ENCODE results near the gene COPS8. TPM values are rescaled to one million over a fixed set of nuclear protein-coding genes. Genes with fewer than 3 reads are reported as not detected.
A peak's percentile ranks its signal among the peaks of the same experiment; 100 is the strongest.

Gene COPS8
- total RNA-seq, 2 experiments from 2014 or later: 51.5 to 54.2 TPM

GRCh38 chr2:237118561-237119155 lies 33.0 kb downstream of the COPS8 start:
- peaks cover 3% of the 10 kb centered on the region for H3K4me1 Mint-ChIP-seq (ENCODE audit: low read depth)
- ATAC-seq (no peak), DNase-seq (no peak)
- H3K36me3 Mint-ChIP-seq (ENCODE audit: low read depth): no peaks in the 10 kb centered on the region
- H3K27ac Mint-ChIP-seq: no peak overlapping the region
- H3K9me3 Mint-ChIP-seq: no peaks in the 10 kb centered on the region
- TF ChIP-seq CTCF (IDR thresholded peaks at IDR 0.05): no peak
- ChIA-PET CTCF (no interaction called here), POLR2A (interaction anchor here (0.7 kb wide), 1 partner anchor 706 kb away, joined by 4 read pairs; no protein-coding TSS in a partner anchor)
- H3K4me3 Mint-ChIP-seq: no peak overlapping the region
- no peaks in the 10 kb centered on the region for H3K27me3 Mint-ChIP-seq
- intact Hi-C loops (cut with micrococcal nuclease): no loop called here

GRCh38 chr2:237120916-237121315 lies 35.2 kb downstream of the COPS8 start:
- ChIA-PET CTCF (interaction anchor here (1.2 to 3.6 kb wide), 7 partner anchors 8 to 451 kb away, joined by 3 to 18 read pairs (median 6); partner anchors contain the start of gene COPS8), POLR2A (no interaction called here)
- no peaks in the 10 kb centered on the region for H3K9me3 Mint-ChIP-seq
- H3K27me3 Mint-ChIP-seq: peaks cover 2% of the 10 kb centered on the region
- no peak overlapping the region for H3K27ac Mint-ChIP-seq
- no peak overlapping the region for H3K4me3 Mint-ChIP-seq
- no peak for TF ChIP-seq CTCF (IDR thresholded peaks at IDR 0.05)
- DNase-seq: no peak
- no peaks in the 10 kb centered on the region for H3K36me3 Mint-ChIP-seq (ENCODE audit: low read depth)
- ATAC-seq: no peak
- H3K4me1 Mint-ChIP-seq (ENCODE audit: low read depth): peaks cover 3% of the 10 kb centered on the region
- intact Hi-C loops (cut with micrococcal nuclease): no loop called here

DNA sequence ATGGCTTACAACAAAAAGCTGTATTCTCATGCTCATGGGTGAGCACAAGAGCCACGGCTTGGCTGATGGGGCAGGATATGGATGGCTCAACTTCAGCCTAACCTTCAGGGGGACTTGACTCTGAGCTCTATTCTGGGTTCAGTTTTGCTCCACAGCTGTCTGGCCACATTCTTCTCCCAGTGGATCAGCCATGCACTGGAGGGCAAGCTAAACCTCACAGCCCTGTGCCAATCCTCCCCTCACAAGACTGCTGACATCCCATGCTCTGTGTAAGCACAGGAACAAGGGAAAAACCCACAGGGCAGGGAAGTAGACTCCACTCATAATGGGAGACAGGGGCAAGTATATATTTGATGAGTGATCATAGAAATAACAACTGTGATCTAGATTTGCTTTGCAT lies 35.6 kb downstream of the COPS8 start:
- POLR2A ChIA-PET: no interaction called here
- no peak for ATAC-seq
- CTCF ChIA-PET: interaction anchor here (0.7 to 3.6 kb wide), 14 partner anchors 8 to 451 kb away, joined by 3 to 18 read pairs (median 4); partner anchors contain the start of gene COPS8

GRCh38 chr2:237122214-237122666 lies 36.6 kb downstream of the COPS8 start:
- Mint-ChIP-seq H3K4me1 (ENCODE audit: low read depth) (peaks cover 3% of the 10 kb centered on the region), H3K9me3 (no peaks in the 10 kb centered on the region), H3K36me3 (ENCODE audit: low read depth) (no peaks in the 10 kb centered on the region), H3K27ac (peak overlapping the region; percentile 65), H3K27me3 (peaks cover 2% of the 10 kb centered on the region), H3K4me3 (no peak overlapping the region)
- ATAC-seq (peak; percentile 100), DNase-seq (peak; percentile 75)
- intact Hi-C loops (cut with micrococcal nuclease): no loop called here
- ChIA-PET POLR2A (no interaction called here), CTCF (interaction anchor here (0.7 to 3.6 kb wide), 24 partner anchors 9 to 450 kb away, joined by 3 to 18 read pairs (median 4); partner anchors contain the start of gene COPS8)
- TF ChIP-seq CTCF (IDR thresholded peaks at IDR 0.05): peak; percentile 68

More for the DNA sequence above, 35.6 kb downstream of the COPS8 start:
- H3K27me3 Mint-ChIP-seq: peaks cover 2% of the 10 kb centered on the region
- H3K9me3 Mint-ChIP-seq: no peaks in the 10 kb centered on the region
- no peaks in the 10 kb centered on the region for H3K36me3 Mint-ChIP-seq (ENCODE audit: low read depth)
- peaks cover 3% of the 10 kb centered on the region for H3K4me1 Mint-ChIP-seq (ENCODE audit: low read depth)
- no peak for TF ChIP-seq CTCF (IDR thresholded peaks at IDR 0.05)
- H3K4me3 Mint-ChIP-seq: no peak overlapping the region
- no peak for DNase-seq
- intact Hi-C loops (cut with micrococcal nuclease): no loop called here
- H3K27ac Mint-ChIP-seq: no peak overlapping the region

DNA sequence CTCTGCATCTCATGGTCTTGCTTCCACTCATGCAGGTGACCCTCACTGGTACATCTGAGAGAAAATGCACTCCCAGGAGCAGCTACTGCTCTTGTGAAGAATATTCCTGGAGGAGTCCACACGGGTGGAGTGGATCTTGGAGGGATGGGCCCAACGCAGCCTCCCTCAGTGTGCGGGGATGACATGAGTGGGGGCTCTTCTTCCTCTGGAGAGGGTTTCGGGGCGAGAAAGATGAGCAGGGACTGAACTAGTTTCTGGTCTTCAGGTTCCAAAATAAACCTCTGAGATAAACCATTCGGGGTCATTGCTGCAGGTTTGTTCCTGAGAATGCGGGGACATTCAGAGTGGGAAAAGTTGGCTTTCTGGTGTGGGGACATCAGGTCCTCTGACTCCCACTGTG lies 39.1 kb downstream of the COPS8 start:
- ChIA-PET CTCF (interaction anchor here (0.6 kb wide), 1 partner anchor 343 kb away, joined by 3 read pairs; no protein-coding TSS in a partner anchor), POLR2A (interaction anchor here (0.7 to 1.0 kb wide), 2 partner anchors 18 to 277 kb away, joined by 3 read pairs; no protein-coding TSS in a partner anchor)
- ATAC-seq (no peak), DNase-seq (no peak)
- Mint-ChIP-seq H3K27me3 (peaks cover 2% of the 10 kb centered on the region), H3K9me3 (no peaks in the 10 kb centered on the region), H3K4me1 (ENCODE audit: low read depth) (peaks cover 3% of the 10 kb centered on the region), H3K4me3 (no peak overlapping the region), H3K36me3 (ENCODE audit: low read depth) (no peaks in the 10 kb centered on the region), H3K27ac (no peak overlapping the region)
- intact Hi-C loops (cut with micrococcal nuclease): no loop called here
- no peak for TF ChIP-seq CTCF (IDR thresholded peaks at IDR 0.05)
